Measurements from ENCODE around the gene BPNT1.

Gene BPNT1

GRCh38 chr1:220031287-220031686 is 58.3 kb downstream of the BPNT1 start:
- no peak for DNase-seq (ENCODE audit: low read depth)
- H3K4me3 ChIP-seq (replicated peaks; ENCODE audit: low read depth, low read length), result no peak overlapping the region
- TF ChIP-seq, protein P1, sequence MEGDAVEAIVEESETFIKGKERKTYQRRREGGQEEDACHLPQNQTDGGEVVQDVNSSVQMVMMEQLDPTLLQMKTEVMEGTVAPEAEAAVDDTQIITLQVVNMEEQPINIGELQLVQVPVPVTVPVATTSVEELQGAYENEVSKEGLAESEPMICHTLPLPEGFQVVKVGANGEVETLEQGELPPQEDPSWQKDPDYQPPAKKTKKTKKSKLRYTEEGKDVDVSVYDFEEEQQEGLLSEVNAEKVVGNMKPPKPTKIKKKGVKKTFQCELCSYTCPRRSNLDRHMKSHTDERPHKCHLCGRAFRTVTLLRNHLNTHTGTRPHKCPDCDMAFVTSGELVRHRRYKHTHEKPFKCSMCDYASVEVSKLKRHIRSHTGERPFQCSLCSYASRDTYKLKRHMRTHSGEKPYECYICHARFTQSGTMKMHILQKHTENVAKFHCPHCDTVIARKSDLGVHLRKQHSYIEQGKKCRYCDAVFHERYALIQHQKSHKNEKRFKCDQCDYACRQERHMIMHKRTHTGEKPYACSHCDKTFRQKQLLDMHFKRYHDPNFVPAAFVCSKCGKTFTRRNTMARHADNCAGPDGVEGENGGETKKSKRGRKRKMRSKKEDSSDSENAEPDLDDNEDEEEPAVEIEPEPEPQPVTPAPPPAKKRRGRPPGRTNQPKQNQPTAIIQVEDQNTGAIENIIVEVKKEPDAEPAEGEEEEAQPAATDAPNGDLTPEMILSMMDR (IDR thresholded peaks at IDR 0.05; ENCODE audit: low read length, missing control alignments), result no peak

GRCh38 chr1:220028346-220028895 is 61.2 kb downstream of the BPNT1 start:
- no peak overlapping the region for H3K4me3 ChIP-seq (replicated peaks; ENCODE audit: low read depth, low read length)
- no peak for DNase-seq (ENCODE audit: low read depth)
- TF ChIP-seq, protein P1 (IDR thresholded peaks at IDR 0.05; ENCODE audit: low read length, missing control alignments), result no peak

GRCh38 chr1:220019071-220019470 is 70.5 kb downstream of the BPNT1 start:
- no peak overlapping the region for H3K4me3 ChIP-seq (replicated peaks; ENCODE audit: low read depth, low read length)
- DNase-seq (ENCODE audit: low read depth), result no peak
- TF ChIP-seq, protein P1 (IDR thresholded peaks at IDR 0.05; ENCODE audit: low read length, missing control alignments), result no peak

GRCh38 chr1:220013497-220013896 is 76.1 kb downstream of the BPNT1 start:
- TF ChIP-seq, protein P1 (IDR thresholded peaks at IDR 0.05; ENCODE audit: low read length, missing control alignments), result no peak
- DNase-seq (ENCODE audit: low read depth), result peak; percentile 42
- no peak overlapping the region for H3K4me3 ChIP-seq (replicated peaks; ENCODE audit: low read depth, low read length)

GRCh38 chr1:220012259-220012658 is 77.3 kb downstream of the BPNT1 start:
- TF ChIP-seq, protein P1 (IDR thresholded peaks at IDR 0.05; ENCODE audit: low read length, missing control alignments), result peak; percentile 28
- H3K4me3 ChIP-seq (replicated peaks; ENCODE audit: low read depth, low read length), result no peak overlapping the region
- peak; percentile 31 for DNase-seq (ENCODE audit: low read depth)

DNA sequence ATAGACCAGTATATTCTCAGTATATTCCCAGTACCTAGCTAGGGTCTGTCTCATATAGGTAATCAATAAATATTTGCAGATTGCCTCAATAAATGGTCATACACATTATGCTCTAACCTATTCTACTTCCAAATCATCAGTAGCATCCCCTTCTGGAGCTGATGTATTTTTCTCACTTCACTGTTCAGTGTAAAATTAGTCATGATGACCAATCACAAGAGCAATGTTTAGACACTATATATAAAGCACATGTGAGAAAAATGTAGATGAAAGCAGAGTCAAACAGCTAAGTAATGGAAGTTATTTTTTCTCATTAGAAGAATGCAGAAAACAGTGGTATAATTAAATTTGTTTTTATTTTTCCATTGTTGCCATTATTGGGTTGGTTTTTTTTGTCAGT is 78.0 kb downstream of the BPNT1 start:
- DNase-seq (ENCODE audit: low read depth), result no peak
- TF ChIP-seq, protein P1 (IDR thresholded peaks at IDR 0.05; ENCODE audit: low read length, missing control alignments), result no peak
- no peak overlapping the region for H3K4me3 ChIP-seq (replicated peaks; ENCODE audit: low read depth, low read length)
